ENCODE results near the gene C11orf16. TPM values are rescaled to one million over a fixed set of nuclear protein-coding genes. Genes with fewer than 3 reads are reported as not detected.
A peak's percentile ranks its signal among the peaks of the same experiment; 100 is the strongest.

The C11orf16 gene
- total RNA-seq, 1 experiment from 2014 or later, result 0.42 TPM

DNA sequence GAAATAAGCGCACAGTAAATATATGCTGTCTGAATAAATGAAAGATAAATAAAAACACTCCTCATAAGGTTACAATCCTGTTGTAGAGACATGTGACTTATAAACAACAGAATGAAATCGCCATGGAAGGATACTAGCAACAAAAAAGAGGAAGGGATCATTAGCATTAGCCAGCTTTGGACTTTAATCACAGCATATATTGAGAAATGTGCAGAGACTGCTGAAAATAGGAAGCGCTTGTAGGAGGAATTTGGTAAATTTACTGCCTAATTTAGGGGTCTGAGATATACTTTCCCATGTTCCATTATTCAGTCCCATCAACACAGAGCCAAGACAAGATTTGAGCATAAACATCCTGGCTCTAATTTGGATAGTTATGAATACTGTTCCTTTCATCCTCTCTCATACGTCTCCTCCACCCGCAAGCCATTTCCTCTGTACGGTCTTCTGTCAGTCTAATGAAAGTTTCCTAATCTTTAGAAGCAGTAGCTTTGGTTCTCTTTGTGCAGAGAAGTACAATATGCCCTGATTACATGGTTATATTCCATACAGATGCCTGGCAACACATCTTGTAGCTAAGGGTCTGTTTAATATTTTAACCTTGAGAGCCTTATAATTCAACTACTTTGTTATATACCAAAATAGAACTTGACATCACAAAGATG, 58.9 kb downstream of the C11orf16 start:
- H3K36me3 Mint-ChIP-seq, result no peaks in the 10 kb centered on the region
- no peak overlapping the region for H3K4me3 Mint-ChIP-seq
- DNase-seq (ENCODE audit: low spot score) (no peak), ATAC-seq (no peak)
- no peak overlapping the region for H3K27ac Mint-ChIP-seq
- no peaks in the 10 kb centered on the region for H3K9me3 Mint-ChIP-seq
- peaks cover 11% of the 10 kb centered on the region for H3K4me1 Mint-ChIP-seq
- CTCF ChIA-PET, result interaction anchor here (0.6 kb wide), 1 partner anchor 57 kb away, joined by 4 read pairs; no protein-coding TSS in a partner anchor
- no peaks in the 10 kb centered on the region for H3K27me3 Mint-ChIP-seq (ENCODE audit: low read depth)
- TF ChIP-seq ZNF423 (CRISPR knock-in tag; IDR thresholded peaks at IDR 0.05), result no peak
- POLR2A ChIA-PET, result no interaction called here

DNA sequence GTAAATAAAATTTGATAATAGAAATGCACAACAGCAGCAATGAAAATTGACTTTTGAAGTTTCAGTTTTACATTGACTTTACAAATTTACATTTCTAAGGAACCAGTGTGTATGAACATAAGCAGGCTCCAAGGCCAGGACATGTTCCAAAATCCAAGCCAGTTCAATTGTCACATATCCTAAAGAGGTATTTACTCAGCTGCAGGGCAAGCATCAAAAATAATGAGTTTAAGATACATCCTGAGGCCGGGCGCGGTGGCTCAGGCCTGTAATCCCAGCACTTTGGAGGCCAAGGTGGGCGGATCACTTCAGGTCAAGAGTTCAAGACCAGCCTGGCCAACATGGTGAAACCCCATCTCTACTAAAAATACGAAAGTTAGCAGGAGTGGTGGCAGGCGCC, 60.8 kb downstream of the C11orf16 start:
- Mint-ChIP-seq H3K27ac (no peak overlapping the region), H3K36me3 (no peaks in the 10 kb centered on the region), H3K27me3 (ENCODE audit: low read depth) (no peaks in the 10 kb centered on the region), H3K4me3 (peak overlapping the region; percentile 75), H3K4me1 (peaks cover 11% of the 10 kb centered on the region), H3K9me3 (no peaks in the 10 kb centered on the region)
- ChIA-PET POLR2A (interaction anchor here (0.7 to 1.9 kb wide), 5 partner anchors 39 to 610 kb away, joined by 3 to 9 read pairs (median 6); partner anchors contain the start of gene AKIP1), CTCF (interaction anchor here (0.7 to 2.3 kb wide), 6 partner anchors 20 to 88 kb away, joined by 4 to 14 read pairs (median 6); a partner anchor contains a TSS)
- no peak for ATAC-seq
- TF ChIP-seq KAT7 (CRISPR knock-in tag; IDR thresholded peaks at IDR 0.05; ENCODE audit: borderline replicate concordance), result no peak
- DNase-seq (ENCODE audit: low spot score), result no peak

DNA sequence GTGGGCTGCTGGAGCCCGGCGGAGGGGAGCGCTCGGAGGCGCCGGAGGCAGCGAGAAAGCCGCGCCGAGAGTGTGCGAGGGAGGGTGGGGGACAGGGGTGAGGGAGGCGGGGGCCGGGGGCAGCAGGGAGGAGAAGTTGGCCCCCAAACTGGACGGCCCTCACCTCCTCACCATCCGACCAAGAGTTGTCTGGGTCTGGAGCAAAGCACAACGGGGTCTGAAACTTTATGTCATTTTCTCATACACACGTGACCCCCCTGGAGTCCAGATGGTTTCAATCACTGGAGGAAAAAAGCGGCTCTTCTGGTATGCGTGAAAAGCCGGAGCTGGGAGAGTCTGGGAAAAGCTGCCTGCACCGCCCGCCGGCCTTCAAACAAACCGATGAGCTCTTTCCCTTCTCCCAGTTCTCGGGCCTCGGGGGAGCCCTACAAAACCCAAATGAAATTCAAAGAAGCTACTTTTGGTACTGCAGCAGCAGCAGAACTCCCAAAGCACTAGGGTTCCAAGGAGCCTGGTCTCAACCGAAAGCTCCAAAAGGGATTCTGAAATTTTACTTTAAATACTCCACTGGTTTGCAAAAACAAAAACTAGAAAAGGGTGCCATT, 61.5 kb downstream of the C11orf16 start:
- Mint-ChIP-seq H3K4me1 (peaks cover 11% of the 10 kb centered on the region), H3K4me3 (peak overlapping the region; percentile 75), H3K9me3 (no peaks in the 10 kb centered on the region), H3K27ac (no peak overlapping the region), H3K27me3 (ENCODE audit: low read depth) (no peaks in the 10 kb centered on the region), H3K36me3 (no peaks in the 10 kb centered on the region)
- ATAC-seq (peak; percentile 29), DNase-seq (ENCODE audit: low spot score) (peak; percentile 57)
- ChIA-PET POLR2A (interaction anchor here (0.7 to 1.9 kb wide), 6 partner anchors 37 to 609 kb away, joined by 3 to 9 read pairs (median 4); partner anchors contain the start of gene AKIP1), CTCF (interaction anchor here (0.7 to 2.3 kb wide), 6 partner anchors 19 to 88 kb away, joined by 4 to 14 read pairs (median 6); a partner anchor contains a TSS)
- TF ChIP-seq TCF7 (CRISPR knock-in tag; IDR thresholded peaks at IDR 0.05; ENCODE audit: low read depth), result no peak
- TF ChIP-seq, protein P1, sequence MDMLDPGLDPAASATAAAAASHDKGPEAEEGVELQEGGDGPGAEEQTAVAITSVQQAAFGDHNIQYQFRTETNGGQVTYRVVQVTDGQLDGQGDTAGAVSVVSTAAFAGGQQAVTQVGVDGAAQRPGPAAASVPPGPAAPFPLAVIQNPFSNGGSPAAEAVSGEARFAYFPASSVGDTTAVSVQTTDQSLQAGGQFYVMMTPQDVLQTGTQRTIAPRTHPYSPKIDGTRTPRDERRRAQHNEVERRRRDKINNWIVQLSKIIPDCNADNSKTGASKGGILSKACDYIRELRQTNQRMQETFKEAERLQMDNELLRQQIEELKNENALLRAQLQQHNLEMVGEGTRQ (CRISPR knock-in tag; IDR thresholded peaks at IDR 0.05), result peak; percentile 69
- TF ChIP-seq, protein P2, sequence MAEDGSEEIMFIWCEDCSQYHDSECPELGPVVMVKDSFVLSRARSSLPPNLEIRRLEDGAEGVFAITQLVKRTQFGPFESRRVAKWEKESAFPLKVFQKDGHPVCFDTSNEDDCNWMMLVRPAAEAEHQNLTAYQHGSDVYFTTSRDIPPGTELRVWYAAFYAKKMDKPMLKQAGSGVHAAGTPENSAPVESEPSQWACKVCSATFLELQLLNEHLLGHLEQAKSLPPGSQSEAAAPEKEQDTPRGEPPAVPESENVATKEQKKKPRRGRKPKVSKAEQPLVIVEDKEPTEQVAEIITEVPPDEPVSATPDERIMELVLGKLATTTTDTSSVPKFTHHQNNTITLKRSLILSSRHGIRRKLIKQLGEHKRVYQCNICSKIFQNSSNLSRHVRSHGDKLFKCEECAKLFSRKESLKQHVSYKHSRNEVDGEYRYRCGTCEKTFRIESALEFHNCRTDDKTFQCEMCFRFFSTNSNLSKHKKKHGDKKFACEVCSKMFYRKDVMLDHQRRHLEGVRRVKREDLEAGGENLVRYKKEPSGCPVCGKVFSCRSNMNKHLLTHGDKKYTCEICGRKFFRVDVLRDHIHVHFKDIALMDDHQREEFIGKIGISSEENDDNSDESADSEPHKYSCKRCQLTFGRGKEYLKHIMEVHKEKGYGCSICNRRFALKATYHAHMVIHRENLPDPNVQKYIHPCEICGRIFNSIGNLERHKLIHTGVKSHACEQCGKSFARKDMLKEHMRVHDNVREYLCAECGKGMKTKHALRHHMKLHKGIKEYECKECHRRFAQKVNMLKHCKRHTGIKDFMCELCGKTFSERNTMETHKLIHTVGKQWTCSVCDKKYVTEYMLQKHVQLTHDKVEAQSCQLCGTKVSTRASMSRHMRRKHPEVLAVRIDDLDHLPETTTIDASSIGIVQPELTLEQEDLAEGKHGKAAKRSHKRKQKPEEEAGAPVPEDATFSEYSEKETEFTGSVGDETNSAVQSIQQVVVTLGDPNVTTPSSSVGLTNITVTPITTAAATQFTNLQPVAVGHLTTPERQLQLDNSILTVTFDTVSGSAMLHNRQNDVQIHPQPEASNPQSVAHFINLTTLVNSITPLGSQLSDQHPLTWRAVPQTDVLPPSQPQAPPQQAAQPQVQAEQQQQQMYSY (CRISPR knock-in tag; IDR thresholded peaks at IDR 0.05), result peak; percentile 85

DNA sequence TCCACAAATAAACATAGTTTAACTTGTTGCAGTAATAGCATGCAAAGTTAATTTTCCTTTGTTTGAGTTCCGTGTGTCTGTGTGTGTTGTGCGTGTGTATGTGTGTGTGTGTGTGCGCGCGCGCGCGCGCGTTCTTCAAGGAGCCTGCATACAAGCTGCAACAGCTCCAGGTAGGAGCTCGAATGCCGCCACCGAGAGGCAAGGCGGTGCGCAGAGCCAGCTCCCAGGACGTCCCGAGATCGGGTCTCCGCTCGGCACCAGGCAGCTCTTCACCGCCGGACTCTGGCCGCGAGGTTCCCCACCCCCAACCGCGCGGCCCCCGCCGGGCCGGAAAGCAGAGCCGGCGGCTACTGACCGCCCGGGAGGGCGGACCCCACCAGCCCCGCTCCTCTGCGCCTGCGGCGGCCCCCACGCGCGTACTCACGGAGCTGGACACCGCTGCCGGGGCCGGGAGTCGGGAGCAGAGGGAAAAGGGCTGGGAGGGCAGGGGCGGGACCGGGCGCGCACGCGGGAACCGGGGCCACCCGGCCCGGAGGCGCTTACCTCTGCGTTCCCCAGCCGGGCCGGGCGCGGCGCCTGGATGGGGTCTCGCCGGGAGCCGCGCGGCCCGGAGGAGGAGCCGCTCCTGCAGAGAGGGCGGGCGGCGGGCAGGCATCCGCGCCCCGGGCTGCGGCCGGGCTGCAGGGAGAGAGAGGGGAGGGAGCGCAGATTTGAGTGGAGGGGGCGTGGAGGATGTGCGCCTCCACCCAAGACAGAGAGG, 62.2 kb downstream of the C11orf16 start:
- Mint-ChIP-seq H3K27me3 (ENCODE audit: low read depth) (no peaks in the 10 kb centered on the region), H3K4me1 (peaks cover 11% of the 10 kb centered on the region), H3K9me3 (no peaks in the 10 kb centered on the region), H3K36me3 (no peaks in the 10 kb centered on the region), H3K27ac (0 out of 2 replicates have a peak overlapping the region, but pooled peaks have one; percentile 19), H3K4me3 (peak overlapping the region; percentile 79)
- ATAC-seq (peak; percentile 85), DNase-seq (ENCODE audit: low spot score) (peak; percentile 75)
- ChIA-PET CTCF (interaction anchor here (0.6 to 2.3 kb wide), 12 partner anchors 15 to 698 kb away, joined by 3 to 14 read pairs (median 4); a partner anchor contains a TSS), POLR2A (interaction anchor here (0.9 to 1.9 kb wide), 6 partner anchors 30 to 182 kb away, joined by 3 to 9 read pairs (median 6); partner anchors contain the start of gene AKIP1)
- TF ChIP-seq SOX15 (CRISPR knock-in tag; IDR thresholded peaks at IDR 0.05) (no peak), ZNF121 (CRISPR knock-in tag; IDR thresholded peaks at IDR 0.05) (no peak), ZNF671 (CRISPR knock-in tag; IDR thresholded peaks at IDR 0.05) (no peak), KAT7 (CRISPR knock-in tag; IDR thresholded peaks at IDR 0.05; ENCODE audit: borderline replicate concordance) (0 out of 2 replicates have a peak, but pooled peaks have one; percentile 25), FOXK1 (CRISPR knock-in tag; IDR thresholded peaks at IDR 0.05) (0 out of 2 replicates have a peak, but pooled peaks have one; percentile 20), CREM (CRISPR knock-in tag; IDR thresholded peaks at IDR 0.05) (no peak), TEAD4 (CRISPR knock-in tag; IDR thresholded peaks at IDR 0.05) (no peak), ETV6 (CRISPR knock-in tag; IDR thresholded peaks at IDR 0.05) (peak; percentile 61; the same call in 1 of the 2 replicates)
- TF ChIP-seq, protein P3, sequence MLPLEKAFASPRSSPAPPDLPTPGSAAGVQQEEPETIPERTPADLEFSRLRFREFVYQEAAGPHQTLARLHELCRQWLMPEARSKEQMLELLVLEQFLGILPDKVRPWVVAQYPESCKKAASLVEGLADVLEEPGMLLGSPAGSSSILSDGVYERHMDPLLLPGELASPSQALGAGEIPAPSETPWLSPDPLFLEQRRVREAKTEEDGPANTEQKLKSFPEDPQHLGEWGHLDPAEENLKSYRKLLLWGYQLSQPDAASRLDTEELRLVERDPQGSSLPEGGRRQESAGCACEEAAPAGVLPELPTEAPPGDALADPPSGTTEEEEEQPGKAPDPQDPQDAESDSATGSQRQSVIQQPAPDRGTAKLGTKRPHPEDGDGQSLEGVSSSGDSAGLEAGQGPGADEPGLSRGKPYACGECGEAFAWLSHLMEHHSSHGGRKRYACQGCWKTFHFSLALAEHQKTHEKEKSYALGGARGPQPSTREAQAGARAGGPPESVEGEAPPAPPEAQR (CRISPR knock-in tag; IDR thresholded peaks at IDR 0.05), result no peak
- TF ChIP-seq, protein P4, sequence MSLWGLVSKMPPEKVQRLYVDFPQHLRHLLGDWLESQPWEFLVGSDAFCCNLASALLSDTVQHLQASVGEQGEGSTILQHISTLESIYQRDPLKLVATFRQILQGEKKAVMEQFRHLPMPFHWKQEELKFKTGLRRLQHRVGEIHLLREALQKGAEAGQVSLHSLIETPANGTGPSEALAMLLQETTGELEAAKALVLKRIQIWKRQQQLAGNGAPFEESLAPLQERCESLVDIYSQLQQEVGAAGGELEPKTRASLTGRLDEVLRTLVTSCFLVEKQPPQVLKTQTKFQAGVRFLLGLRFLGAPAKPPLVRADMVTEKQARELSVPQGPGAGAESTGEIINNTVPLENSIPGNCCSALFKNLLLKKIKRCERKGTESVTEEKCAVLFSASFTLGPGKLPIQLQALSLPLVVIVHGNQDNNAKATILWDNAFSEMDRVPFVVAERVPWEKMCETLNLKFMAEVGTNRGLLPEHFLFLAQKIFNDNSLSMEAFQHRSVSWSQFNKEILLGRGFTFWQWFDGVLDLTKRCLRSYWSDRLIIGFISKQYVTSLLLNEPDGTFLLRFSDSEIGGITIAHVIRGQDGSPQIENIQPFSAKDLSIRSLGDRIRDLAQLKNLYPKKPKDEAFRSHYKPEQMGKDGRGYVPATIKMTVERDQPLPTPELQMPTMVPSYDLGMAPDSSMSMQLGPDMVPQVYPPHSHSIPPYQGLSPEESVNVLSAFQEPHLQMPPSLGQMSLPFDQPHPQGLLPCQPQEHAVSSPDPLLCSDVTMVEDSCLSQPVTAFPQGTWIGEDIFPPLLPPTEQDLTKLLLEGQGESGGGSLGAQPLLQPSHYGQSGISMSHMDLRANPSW (CRISPR knock-in tag; conservative IDR thresholded peaks at IDR 0.05; ENCODE audit: low read depth), result no peak
- TF ChIP-seq, protein P5, sequence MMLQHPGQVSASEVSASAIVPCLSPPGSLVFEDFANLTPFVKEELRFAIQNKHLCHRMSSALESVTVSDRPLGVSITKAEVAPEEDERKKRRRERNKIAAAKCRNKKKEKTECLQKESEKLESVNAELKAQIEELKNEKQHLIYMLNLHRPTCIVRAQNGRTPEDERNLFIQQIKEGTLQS (CRISPR knock-in tag; conservative IDR thresholded peaks at IDR 0.05), result no peak

Measured in WTC11 (cell line).